Measurements from ENCODE around the gene RFX1. TPM values are rescaled to one million over a fixed set of nuclear protein-coding genes. Genes with fewer than 3 reads are reported as not detected.

Gene RFX1
- total and polyA plus RNA-seq, 2 experiments from 2014 or later = 8.9 to 11.8 TPM

DNA sequence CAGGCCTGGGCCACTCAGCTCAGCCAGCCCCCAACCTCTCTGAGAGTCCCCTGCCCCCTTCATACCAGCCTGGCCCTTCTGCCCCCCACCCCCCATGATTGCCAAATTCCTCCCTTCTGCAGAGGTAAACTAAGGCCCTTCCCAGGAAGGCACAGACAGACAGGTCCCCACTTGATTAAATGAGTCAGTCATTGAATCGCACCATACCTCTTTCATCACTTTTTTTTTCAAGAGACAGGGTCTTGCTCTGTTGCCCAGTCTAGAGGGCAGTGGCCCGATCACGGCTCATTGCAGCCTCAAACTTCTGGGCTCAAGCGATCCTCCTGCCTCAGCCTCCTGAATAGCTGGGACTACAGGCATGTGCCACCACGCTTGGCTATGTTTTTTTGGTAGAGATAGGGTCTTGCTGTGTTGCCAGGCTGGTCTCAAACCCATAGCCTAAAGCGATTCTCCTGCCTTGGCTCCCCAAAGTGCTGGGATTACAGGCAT is 73.9 kb downstream of the RFX1 start:
- Mint-ChIP-seq H3K27ac (no peak overlapping the region), H3K9me3 (no peaks in the 10 kb centered on the region; the same call in 2 of the 3 replicates), H3K4me1 (peaks cover 26% of the 10 kb centered on the region), H3K36me3 (ENCODE audit: low read depth) (peaks cover 8% of the 10 kb centered on the region), H3K27me3 (ENCODE audit: insufficient read depth, low read depth, poor library complexity) (peaks cover 7% of the 10 kb centered on the region), H3K4me3 (no peak overlapping the region)
- Histone ChIP-seq H3K79me2 (replicated peaks; ENCODE audit: insufficient read depth) (no peaks in the 10 kb centered on the region), H3K36me3 (ENCODE audit: insufficient read depth) (no peaks in the 10 kb centered on the region), H3K9me2 (ENCODE audit: insufficient read depth) (no peaks in the 10 kb centered on the region), H4K20me1 (replicated peaks; ENCODE audit: insufficient read depth) (no peaks in the 10 kb centered on the region; the same call in 1 of the 2 replicates), H3K27ac (ENCODE audit: low read depth) (no peak overlapping the region), H3F3A (replicated peaks; ENCODE audit: low read depth) (peaks cover 15% of the 10 kb centered on the region), H3K27me3 (ENCODE audit: insufficient read depth) (no peaks in the 10 kb centered on the region), H3K4me1 (ENCODE audit: insufficient read depth) (peaks cover 9% of the 10 kb centered on the region; the same call in 1 of the 2 replicates), H2AFZ (no peak overlapping the region), H3K4me3 (no peak overlapping the region), H3K4me2 (no peak overlapping the region)
- no peak for DNase-seq (ENCODE audit: low spot score)
- no peak for ATAC-seq
- no peak for TF ChIP-seq ZNF114 (CRISPR knock-in tag; IDR thresholded peaks at IDR 0.05)
- TF ChIP-seq EZH2phosphoT487 (IDR thresholded peaks at IDR 0.05; ENCODE audit: unreplicated experiment) = no peak
- TF ChIP-seq STAT1 (IDR thresholded peaks at IDR 0.05; ENCODE audit: unreplicated experiment) = no peak
- TF ChIP-seq JUNB (IDR thresholded peaks at IDR 0.05; ENCODE audit: unreplicated experiment) = no peak
- no peak for TF ChIP-seq EZH2 (IDR thresholded peaks at IDR 0.05; ENCODE audit: low read depth, unreplicated experiment)
- no peak for TF ChIP-seq ZNF331 (CRISPR knock-in tag; IDR thresholded peaks at IDR 0.05; ENCODE audit: low read depth)
- no peak for TF ChIP-seq REST (IDR thresholded peaks at IDR 0.05; ENCODE audit: unreplicated experiment)
- TF ChIP-seq ZNF462 (CRISPR knock-in tag; IDR thresholded peaks at IDR 0.05) = no peak
- TF ChIP-seq CREB1 (CRISPR knock-in tag; IDR thresholded peaks at IDR 0.05; ENCODE audit: low read depth) = no peak
- TF ChIP-seq, protein P1, sequence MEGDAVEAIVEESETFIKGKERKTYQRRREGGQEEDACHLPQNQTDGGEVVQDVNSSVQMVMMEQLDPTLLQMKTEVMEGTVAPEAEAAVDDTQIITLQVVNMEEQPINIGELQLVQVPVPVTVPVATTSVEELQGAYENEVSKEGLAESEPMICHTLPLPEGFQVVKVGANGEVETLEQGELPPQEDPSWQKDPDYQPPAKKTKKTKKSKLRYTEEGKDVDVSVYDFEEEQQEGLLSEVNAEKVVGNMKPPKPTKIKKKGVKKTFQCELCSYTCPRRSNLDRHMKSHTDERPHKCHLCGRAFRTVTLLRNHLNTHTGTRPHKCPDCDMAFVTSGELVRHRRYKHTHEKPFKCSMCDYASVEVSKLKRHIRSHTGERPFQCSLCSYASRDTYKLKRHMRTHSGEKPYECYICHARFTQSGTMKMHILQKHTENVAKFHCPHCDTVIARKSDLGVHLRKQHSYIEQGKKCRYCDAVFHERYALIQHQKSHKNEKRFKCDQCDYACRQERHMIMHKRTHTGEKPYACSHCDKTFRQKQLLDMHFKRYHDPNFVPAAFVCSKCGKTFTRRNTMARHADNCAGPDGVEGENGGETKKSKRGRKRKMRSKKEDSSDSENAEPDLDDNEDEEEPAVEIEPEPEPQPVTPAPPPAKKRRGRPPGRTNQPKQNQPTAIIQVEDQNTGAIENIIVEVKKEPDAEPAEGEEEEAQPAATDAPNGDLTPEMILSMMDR (conservative IDR thresholded peaks at IDR 0.05; ENCODE audit: low read depth in 2 of 2) = no peak
- TF ChIP-seq, protein P2, sequence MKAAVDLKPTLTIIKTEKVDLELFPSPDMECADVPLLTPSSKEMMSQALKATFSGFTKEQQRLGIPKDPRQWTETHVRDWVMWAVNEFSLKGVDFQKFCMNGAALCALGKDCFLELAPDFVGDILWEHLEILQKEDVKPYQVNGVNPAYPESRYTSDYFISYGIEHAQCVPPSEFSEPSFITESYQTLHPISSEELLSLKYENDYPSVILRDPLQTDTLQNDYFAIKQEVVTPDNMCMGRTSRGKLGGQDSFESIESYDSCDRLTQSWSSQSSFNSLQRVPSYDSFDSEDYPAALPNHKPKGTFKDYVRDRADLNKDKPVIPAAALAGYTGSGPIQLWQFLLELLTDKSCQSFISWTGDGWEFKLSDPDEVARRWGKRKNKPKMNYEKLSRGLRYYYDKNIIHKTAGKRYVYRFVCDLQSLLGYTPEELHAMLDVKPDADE (IDR thresholded peaks at IDR 0.05) = no peak
- no peak for TF ChIP-seq NANOG (IDR thresholded peaks at IDR 0.05; ENCODE audit: borderline replicate concordance)
